ENCODE data around the gene NUP98. TPM values are rescaled to one million over a fixed set of nuclear protein-coding genes. Genes with fewer than 3 reads are reported as not detected.
"Not testable (repeated sequence)": the region's sequence is repeated elsewhere in the genome, so short reads cannot be mapped to it uniquely, and the experiment has no call there.

The NUP98 gene
- total and polyA plus RNA-seq, 2 experiments from 2014 or later, result 20.4 to 110 TPM

DNA sequence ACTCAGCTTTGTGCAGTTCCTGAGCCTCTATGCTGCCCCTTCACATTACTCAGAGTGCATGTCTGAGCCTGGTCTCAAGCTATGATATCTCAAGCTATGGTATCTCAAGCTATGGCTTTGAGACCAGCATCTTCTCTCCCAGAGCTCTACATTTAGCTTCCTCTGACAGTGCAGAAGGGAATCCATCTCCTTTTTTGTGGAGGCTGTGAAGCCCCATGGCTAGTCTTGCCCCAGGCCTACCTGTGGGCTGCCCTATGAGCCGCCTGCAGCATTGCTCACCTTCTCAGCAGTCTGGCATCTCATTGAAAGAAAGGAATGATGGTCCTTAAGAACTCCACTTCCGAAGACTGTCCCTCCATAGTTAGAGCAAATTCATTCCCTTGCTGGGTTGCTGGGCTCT, 23.6 kb upstream of the NUP98 start:
- TF ChIP-seq, protein P1, sequence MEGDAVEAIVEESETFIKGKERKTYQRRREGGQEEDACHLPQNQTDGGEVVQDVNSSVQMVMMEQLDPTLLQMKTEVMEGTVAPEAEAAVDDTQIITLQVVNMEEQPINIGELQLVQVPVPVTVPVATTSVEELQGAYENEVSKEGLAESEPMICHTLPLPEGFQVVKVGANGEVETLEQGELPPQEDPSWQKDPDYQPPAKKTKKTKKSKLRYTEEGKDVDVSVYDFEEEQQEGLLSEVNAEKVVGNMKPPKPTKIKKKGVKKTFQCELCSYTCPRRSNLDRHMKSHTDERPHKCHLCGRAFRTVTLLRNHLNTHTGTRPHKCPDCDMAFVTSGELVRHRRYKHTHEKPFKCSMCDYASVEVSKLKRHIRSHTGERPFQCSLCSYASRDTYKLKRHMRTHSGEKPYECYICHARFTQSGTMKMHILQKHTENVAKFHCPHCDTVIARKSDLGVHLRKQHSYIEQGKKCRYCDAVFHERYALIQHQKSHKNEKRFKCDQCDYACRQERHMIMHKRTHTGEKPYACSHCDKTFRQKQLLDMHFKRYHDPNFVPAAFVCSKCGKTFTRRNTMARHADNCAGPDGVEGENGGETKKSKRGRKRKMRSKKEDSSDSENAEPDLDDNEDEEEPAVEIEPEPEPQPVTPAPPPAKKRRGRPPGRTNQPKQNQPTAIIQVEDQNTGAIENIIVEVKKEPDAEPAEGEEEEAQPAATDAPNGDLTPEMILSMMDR (IDR thresholded peaks at IDR 0.05; ENCODE audit: low read depth, low read length), result no peak
- Histone ChIP-seq H3K27me3 (no peaks in the 10 kb centered on the region), H3K36me3 (no peaks in the 10 kb centered on the region), H3K27ac (no peak overlapping the region), H3K4me1 (ENCODE audit: low read depth) (no peaks in the 10 kb centered on the region), H3K9me3 (ENCODE audit: low read depth) (no peaks in the 10 kb centered on the region), H3K4me3 (no peak overlapping the region)
- no peak for DNase-seq (ENCODE audit: low read depth in 1 of 2, low spot score in 1 of 2)

DNA sequence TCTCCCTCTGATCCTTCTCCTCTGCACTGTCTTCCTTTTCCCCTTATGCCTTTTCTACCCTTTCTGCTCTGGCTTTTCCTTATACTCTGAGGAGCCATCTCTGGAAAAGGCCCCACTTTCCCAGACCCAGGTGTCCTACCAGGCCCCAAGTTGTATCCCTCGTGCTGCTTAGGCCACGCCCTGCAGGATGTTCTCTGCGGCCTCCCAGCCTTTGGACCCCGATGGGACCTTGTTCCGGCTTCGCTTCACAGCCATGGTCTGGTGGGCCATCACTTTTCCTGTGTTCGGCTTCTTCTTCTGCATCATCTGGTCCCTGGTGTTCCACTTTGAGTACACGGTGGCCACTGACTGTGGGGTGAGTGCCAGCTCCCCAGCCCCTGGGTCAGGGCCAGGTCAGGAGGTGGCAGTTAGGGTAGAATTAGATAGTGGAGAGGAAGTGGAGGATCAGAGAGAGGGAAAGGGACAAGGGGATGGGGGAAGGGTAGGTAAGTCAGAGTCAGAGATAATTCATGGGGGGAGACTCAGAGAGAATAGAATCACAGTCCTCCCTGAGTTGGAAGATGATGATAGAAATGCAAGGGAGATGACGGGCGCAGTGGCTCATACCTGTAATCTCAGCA, 19.9 kb upstream of the NUP98 start:
- TF ChIP-seq, protein P1 (IDR thresholded peaks at IDR 0.05; ENCODE audit: low read depth, low read length), result no peak
- Histone ChIP-seq H3K27ac (no peak overlapping the region), H3K4me1 (ENCODE audit: low read depth) (no peaks in the 10 kb centered on the region), H3K36me3 (no peaks in the 10 kb centered on the region), H3K4me3 (no peak overlapping the region), H3K27me3 (no peaks in the 10 kb centered on the region), H3K9me3 (ENCODE audit: low read depth) (no peaks in the 10 kb centered on the region)
- DNase-seq (ENCODE audit: low read depth in 1 of 2, low spot score in 1 of 2), result no peak

DNA sequence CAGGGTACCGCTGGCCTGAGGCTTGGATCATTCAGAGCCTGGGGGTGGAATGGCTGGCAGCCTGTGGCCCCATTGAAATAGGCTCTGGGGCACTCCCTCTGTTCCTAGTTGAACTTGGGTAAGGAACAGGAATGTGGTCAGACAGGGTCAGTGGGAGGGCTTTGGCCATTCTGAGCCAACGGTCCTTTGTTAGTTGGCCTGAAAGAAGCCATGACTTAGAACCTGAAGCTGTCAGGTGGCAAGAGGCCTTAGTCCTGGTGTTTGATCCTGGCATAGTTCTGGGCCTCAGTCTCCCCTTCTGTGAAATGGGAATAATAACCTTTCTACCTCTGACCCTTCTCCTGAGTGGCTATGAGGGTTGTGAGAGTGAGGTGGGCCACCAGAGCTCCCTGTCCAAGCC, 19.3 kb upstream of the NUP98 start:
- TF ChIP-seq, protein P1 (IDR thresholded peaks at IDR 0.05; ENCODE audit: low read depth, low read length), result no peak
- H3K9me3 ChIP-seq (ENCODE audit: low read depth), result no peaks in the 10 kb centered on the region
- no peaks in the 10 kb centered on the region for H3K4me1 ChIP-seq (ENCODE audit: low read depth)
- DNase-seq (ENCODE audit: low read depth in 1 of 2, low spot score in 1 of 2), result no peak
- no peak overlapping the region for H3K4me3 ChIP-seq
- no peak overlapping the region for H3K27ac ChIP-seq
- no peaks in the 10 kb centered on the region for H3K27me3 ChIP-seq
- no peaks in the 10 kb centered on the region for H3K36me3 ChIP-seq

DNA sequence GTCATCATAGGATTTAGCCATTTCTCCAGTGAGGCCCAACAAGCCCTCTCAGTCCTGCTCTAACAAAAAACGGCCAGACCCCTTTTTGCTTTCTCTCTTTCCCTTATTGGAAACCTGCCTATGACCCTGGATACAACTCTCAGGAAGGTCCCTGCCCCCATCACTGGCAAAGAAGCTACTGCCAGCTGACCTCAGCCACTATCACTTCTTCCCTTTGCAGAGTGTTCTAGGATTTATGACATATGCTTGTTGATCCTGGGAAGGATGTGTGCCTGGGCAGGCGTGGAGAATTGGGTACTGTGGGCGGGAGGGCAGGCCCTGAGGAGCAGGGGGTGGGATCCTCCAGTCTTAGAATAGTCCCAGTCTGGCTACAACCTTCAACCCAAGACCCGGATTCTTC, 18.5 kb upstream of the NUP98 start:
- no peaks in the 10 kb centered on the region for H3K36me3 ChIP-seq
- no peaks in the 10 kb centered on the region for H3K9me3 ChIP-seq (ENCODE audit: low read depth)
- H3K4me1 ChIP-seq (ENCODE audit: low read depth), result peaks cover 3% of the 10 kb centered on the region
- no peak overlapping the region for H3K27ac ChIP-seq
- TF ChIP-seq, protein P1 (IDR thresholded peaks at IDR 0.05; ENCODE audit: low read depth, low read length), result no peak
- no peak for DNase-seq (ENCODE audit: low read depth in 1 of 2, low spot score in 1 of 2)
- H3K27me3 ChIP-seq, result no peaks in the 10 kb centered on the region
- H3K4me3 ChIP-seq, result no peak overlapping the region

DNA sequence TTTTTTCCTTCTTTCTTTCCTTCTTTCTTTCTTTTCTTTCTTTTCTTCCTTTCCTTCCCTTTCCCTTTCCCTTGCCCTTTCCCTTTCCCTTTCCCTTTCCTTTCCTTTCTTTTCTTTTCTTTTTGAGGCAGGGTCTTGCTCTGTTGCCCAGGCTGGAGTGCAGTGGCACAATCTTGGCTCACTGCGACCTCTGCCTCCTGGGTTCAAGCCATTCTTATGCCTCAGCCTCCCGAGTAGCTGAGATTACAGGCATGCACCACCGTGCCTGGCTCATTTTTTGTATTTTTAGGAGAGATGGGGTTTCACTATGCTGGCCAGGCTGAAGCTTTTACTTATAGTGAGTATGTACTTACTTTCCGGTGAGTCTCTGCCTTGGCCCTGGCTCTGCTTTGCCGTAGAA, 17.5 kb upstream of the NUP98 start:
- not testable (repeated sequence) for H3K9me3 ChIP-seq (ENCODE audit: low read depth); H3K4me3 ChIP-seq; H3K4me1 ChIP-seq (ENCODE audit: low read depth); H3K36me3 ChIP-seq; H3K27me3 ChIP-seq; H3K27ac ChIP-seq; DNase-seq (ENCODE audit: low read depth in 1 of 2, low spot score in 1 of 2)

DNA sequence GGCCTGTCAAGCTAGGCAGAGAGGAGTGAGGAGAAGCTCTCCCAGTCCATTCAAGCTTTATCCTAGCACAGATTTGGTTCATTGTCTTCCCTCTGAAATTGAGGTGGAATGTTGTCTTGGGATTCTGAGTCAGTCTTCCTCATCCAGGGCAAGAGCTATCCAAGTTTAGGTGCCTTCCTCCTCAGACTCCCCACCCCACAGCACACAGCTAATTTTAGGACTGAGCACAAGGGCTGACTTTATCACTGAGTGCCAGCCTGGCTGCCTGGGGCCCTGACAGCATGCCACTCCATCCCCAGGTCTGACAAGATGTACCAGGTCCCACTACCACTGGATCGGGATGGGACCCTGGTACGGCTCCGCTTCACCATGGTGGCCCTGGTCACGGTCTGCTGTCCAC, 13.6 kb upstream of the NUP98 start:
- Histone ChIP-seq H3K27ac (no peak overlapping the region), H3K9me3 (ENCODE audit: low read depth) (no peaks in the 10 kb centered on the region), H3K4me3 (no peak overlapping the region), H3K27me3 (no peaks in the 10 kb centered on the region), H3K36me3 (no peaks in the 10 kb centered on the region), H3K4me1 (ENCODE audit: low read depth) (peaks cover 5% of the 10 kb centered on the region)
- TF ChIP-seq, protein P1 (IDR thresholded peaks at IDR 0.05; ENCODE audit: low read depth, low read length), result no peak
- DNase-seq (ENCODE audit: low read depth in 1 of 2, low spot score in 1 of 2), result no peak

All from cardiac muscle cell (in vitro differentiated cells and primary cell).